ENCODE results near the gene MCF2L2. TPM values are rescaled to one million over a fixed set of nuclear protein-coding genes. Genes with fewer than 3 reads are reported as not detected.

Gene MCF2L2
- total and polyA plus RNA-seq, 9 donors = 0.12 to 2.2 (median 0.61) TPM

DNA sequence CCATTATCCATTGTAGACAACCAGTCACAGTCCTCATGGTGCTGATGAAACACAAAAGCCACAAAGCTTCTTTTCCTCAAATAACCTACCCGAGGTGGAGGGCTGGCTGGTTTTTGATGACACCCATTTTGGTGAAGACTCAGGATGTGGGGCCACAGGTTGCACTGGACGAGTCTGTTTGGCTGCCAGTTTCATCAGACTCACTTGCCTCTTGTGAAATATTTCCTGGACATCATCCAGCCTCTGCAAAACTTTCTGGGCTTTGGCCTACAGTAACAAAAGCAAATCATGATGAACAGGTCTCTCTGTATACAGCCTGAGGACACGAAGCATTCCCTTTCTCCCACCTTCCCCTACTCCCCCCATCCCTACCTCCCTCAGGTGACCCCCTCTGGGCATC lies 133.2 kb downstream of the MCF2L2 start:
- TF ChIP-seq, protein P1, sequence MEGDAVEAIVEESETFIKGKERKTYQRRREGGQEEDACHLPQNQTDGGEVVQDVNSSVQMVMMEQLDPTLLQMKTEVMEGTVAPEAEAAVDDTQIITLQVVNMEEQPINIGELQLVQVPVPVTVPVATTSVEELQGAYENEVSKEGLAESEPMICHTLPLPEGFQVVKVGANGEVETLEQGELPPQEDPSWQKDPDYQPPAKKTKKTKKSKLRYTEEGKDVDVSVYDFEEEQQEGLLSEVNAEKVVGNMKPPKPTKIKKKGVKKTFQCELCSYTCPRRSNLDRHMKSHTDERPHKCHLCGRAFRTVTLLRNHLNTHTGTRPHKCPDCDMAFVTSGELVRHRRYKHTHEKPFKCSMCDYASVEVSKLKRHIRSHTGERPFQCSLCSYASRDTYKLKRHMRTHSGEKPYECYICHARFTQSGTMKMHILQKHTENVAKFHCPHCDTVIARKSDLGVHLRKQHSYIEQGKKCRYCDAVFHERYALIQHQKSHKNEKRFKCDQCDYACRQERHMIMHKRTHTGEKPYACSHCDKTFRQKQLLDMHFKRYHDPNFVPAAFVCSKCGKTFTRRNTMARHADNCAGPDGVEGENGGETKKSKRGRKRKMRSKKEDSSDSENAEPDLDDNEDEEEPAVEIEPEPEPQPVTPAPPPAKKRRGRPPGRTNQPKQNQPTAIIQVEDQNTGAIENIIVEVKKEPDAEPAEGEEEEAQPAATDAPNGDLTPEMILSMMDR (IDR thresholded peaks at IDR 0.05) = no peak
- TF ChIP-seq EP300 (IDR thresholded peaks at IDR 0.05) = no peak
- TF ChIP-seq POLR2A (IDR thresholded peaks at IDR 0.05) = no peak

DNA sequence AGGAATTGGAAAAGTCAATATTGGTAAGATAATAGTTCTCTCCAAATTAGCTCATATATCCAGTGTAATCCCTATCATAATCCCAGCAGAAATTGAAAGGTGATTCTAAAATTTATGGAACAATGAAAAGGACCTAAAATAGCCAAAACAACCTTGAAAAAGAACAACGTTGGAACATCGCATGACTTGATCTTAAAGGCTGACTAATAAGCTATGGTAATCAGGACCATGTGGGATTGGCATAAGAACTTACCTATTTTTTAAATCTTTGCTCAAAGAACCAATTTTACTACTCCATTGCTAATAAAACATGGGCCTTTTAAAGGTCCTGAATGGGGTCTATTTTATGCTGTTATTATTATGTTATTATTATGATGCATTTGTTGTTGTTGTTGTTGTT lies 134.5 kb downstream of the MCF2L2 start:
- H3K4me3 ChIP-seq = no peak overlapping the region
- no peak overlapping the region for H3K27ac ChIP-seq
- no peaks in the 10 kb centered on the region for H3K36me3 ChIP-seq
- TF ChIP-seq POLR2A (IDR thresholded peaks at IDR 0.05) = no peak
- H3K27me3 ChIP-seq = no peaks in the 10 kb centered on the region
- no peak for DNase-seq
- intact Hi-C loops (cut with DNase I) = loop anchor here in 1 of 4 donors (10.0 kb wide), 1 partner anchor 59 kb away; no protein-coding TSS in a partner anchor
- 70 to 77% (median 74%) methylated on average over 2 of the region's 2 CpGs for WGBS, 3 donors
- no peaks in the 10 kb centered on the region for H3K9me3 ChIP-seq
- H3K4me1 ChIP-seq (ENCODE audit: insufficient read depth) = no peaks in the 10 kb centered on the region

More for the DNA sequence above, 133.2 kb downstream of the MCF2L2 start:
- WGBS, 3 donors = 55 to 70% (median 63%) methylated on average over 3 of the region's 3 CpGs
- Histone ChIP-seq H3K9me3 (no peaks in the 10 kb centered on the region), H3K27ac (no peak overlapping the region), H3K36me3 (no peaks in the 10 kb centered on the region), H3K27me3 (no peaks in the 10 kb centered on the region), H3K4me1 (ENCODE audit: insufficient read depth) (no peaks in the 10 kb centered on the region), H3K4me3 (no peak overlapping the region)
- peak in 1 of 5 donors; percentile 43 for DNase-seq
- intact Hi-C loops (cut with DNase I) = loop anchor here in 1 of 4 donors (10.0 kb wide), 1 partner anchor 60 kb away; no protein-coding TSS in a partner anchor

DNA sequence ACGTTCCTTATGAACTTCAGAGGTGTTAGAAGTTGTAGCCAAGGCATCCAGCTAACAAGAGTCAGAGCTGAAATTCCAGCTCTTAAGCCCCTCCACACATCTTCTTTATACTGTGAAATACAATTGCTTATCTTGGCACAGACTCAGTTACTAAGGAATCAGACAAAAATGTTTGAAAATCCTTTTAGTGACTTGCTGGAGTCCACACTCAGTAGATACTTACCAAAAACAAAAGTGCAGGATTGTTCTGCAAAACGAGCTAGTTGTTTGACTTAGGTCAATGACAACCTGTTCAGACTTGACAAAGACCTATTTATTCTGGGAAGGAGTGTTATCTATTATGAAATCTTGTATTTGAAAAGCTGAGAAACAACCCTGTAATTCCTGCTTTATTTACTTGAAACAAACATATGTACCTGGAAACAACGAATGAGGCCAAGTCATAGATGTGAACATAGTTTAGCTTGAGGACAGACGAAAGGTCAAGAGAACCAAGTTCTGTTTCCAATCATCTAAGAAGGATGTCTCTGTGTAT lies 136.9 kb downstream of the MCF2L2 start:
- intact Hi-C loops (cut with DNase I) = loop anchor here in 1 of 4 donors (10.0 kb wide), 1 partner anchor 57 kb away; no protein-coding TSS in a partner anchor
- DNase-seq = no peak
- Histone ChIP-seq H3K4me3 (no peak overlapping the region), H3K27me3 (no peaks in the 10 kb centered on the region), H3K4me1 (ENCODE audit: insufficient read depth) (no peaks in the 10 kb centered on the region), H3K36me3 (no peaks in the 10 kb centered on the region), H3K9me3 (no peaks in the 10 kb centered on the region), H3K27ac (no peak overlapping the region)
- WGBS, 3 donors = 56 to 63% (median 60%) methylated on average over 4 of the region's 4 CpGs
- TF ChIP-seq EP300 (IDR thresholded peaks at IDR 0.05) = no peak

DNA sequence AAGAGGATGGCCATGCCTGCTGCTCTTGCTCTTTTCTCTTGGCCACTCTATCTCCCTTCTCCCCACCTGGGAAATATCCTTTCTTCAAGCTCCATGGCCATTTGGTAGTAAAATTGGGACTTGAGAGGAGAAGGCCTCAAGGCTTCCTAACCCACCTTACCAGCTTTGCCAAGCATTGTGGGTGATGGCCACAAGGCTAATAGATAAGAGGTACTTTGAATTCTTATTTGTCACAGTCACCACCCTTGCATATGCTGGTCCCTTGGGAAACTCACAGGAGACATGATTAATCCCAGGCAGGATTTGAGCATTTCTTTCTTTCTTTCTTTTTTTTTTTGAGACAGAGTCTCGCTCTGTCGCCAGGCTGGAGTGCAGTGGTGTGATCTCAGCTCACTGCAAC lies 138.2 kb downstream of the MCF2L2 start:
- no peak overlapping the region for H3K27ac ChIP-seq
- no peak for DNase-seq
- H3K36me3 ChIP-seq = no peaks in the 10 kb centered on the region
- intact Hi-C loops (cut with DNase I) = loop anchor here in 1 of 4 donors (10.0 kb wide), 1 partner anchor 55 kb away; no protein-coding TSS in a partner anchor
- H3K27me3 ChIP-seq = no peaks in the 10 kb centered on the region
- peaks cover 2% of the 10 kb centered on the region for H3K4me1 ChIP-seq (ENCODE audit: insufficient read depth)
- H3K4me3 ChIP-seq = no peak overlapping the region
- H3K9me3 ChIP-seq = no peaks in the 10 kb centered on the region
- 98 to 100% (median 98%) methylated on average over 2 of the region's 2 CpGs for WGBS, 3 donors
- no peak for TF ChIP-seq EP300 (IDR thresholded peaks at IDR 0.05)
- TF ChIP-seq POLR2A (IDR thresholded peaks at IDR 0.05) = no peak
- TF ChIP-seq, protein P1 (IDR thresholded peaks at IDR 0.05) = no peak

DNA sequence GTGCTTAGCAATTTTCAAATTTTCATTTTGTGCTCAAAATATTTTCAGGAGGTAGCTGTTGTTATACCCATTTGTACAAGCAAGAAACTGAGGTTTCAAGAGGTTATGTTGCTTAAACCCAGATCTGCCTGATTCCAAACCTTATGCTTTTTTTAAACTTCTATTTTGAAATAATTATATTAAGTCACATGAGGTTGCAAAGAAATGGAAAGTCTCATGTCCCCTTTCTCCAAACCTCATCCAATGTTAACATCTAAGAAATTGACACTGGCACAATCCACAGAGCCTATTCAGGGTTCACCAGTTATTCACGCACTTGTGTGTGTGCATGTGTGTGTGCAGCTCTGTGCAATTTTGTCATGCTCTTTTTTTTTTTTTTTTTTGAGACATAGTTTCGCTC lies 140.3 kb downstream of the MCF2L2 start:
- H3K36me3 ChIP-seq = no peaks in the 10 kb centered on the region
- H3K27me3 ChIP-seq = no peaks in the 10 kb centered on the region
- intact Hi-C loops (cut with DNase I) = no loop called here
- H3K4me1 ChIP-seq (ENCODE audit: insufficient read depth) = peaks cover 2% of the 10 kb centered on the region
- TF ChIP-seq POLR2A (IDR thresholded peaks at IDR 0.05) = no peak
- TF ChIP-seq EP300 (IDR thresholded peaks at IDR 0.05) = no peak
- TF ChIP-seq, protein P1 (IDR thresholded peaks at IDR 0.05) = no peak
- no peaks in the 10 kb centered on the region for H3K9me3 ChIP-seq
- no peak overlapping the region for H3K27ac ChIP-seq
- WGBS, 3 donors = 94 to 98% (median 97%) methylated on average over 2 of the region's 2 CpGs
- H3K4me3 ChIP-seq = no peak overlapping the region
- no peak for DNase-seq
